GM06990 (cell line): ENCODE data around the gene IFRD1.

ENCODE experiments used
- DNase-seq: peaks from one replicate; pipeline ENCODE4 v3.0.0-alpha.2; 2011; ENCODE audit not compliant: insufficient read length; ENCODE audit errors: extremely low read depth
- H3K27me3 ChIP-seq: replicated peaks from 2 replicates; pipeline ENCODE4 v1.6.0; 2011; ENCODE audit warnings: low read length; ENCODE audit not compliant: control insufficient read depth, insufficient read depth
- H3K36me3 ChIP-seq: 2 replicates; pipeline ENCODE4 v1.5.1; 2011; ENCODE audit warnings: low read length; ENCODE audit not compliant: control insufficient read depth, insufficient read depth
- H3K4me3 ChIP-seq: replicated peaks from 2 replicates; pipeline ENCODE4 v1.5.1; 2011; ENCODE audit warnings: low read depth, mild to moderate bottlenecking, control low read depth, low read length
- TF ChIP-seq, protein P1 (sequence below): IDR thresholded peaks from 2 replicates; pipeline ENCODE4 v1.5.1; 2011; ENCODE audit warnings: low read length, control low read depth, mild to moderate bottlenecking, inconsistent platforms; ENCODE audit not compliant: insufficient read depth, poor library complexity, severe bottlenecking

The IFRD1 gene

DNA sequence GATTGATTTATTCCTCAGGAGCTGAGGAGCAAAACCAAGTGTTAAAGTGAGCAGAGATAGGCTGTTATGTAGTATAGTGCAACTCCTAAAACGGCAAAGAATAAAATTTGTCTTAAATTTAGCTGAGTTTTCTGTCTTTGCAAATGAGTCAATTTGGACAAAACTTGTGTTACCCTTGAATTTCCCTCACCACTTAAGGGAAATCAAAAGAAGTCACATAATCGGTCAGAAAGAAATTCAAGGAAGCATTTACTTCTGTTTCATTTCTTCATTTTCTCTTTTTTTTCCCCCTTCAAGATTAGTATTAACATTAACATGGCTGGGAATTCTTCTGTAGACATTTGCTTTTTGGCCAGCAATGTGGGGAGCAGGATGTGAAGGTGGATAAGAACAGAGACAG is 44.4 kb downstream of the IFRD1 start:
- H3K4me3 ChIP-seq, result no peak overlapping the region
- no peaks in the 10 kb centered on the region; the same call in 1 of the 2 replicates for H3K36me3 ChIP-seq
- TF ChIP-seq, protein P1, sequence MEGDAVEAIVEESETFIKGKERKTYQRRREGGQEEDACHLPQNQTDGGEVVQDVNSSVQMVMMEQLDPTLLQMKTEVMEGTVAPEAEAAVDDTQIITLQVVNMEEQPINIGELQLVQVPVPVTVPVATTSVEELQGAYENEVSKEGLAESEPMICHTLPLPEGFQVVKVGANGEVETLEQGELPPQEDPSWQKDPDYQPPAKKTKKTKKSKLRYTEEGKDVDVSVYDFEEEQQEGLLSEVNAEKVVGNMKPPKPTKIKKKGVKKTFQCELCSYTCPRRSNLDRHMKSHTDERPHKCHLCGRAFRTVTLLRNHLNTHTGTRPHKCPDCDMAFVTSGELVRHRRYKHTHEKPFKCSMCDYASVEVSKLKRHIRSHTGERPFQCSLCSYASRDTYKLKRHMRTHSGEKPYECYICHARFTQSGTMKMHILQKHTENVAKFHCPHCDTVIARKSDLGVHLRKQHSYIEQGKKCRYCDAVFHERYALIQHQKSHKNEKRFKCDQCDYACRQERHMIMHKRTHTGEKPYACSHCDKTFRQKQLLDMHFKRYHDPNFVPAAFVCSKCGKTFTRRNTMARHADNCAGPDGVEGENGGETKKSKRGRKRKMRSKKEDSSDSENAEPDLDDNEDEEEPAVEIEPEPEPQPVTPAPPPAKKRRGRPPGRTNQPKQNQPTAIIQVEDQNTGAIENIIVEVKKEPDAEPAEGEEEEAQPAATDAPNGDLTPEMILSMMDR, result no peak
- DNase-seq, result no peak
- H3K27me3 ChIP-seq, result no peaks in the 10 kb centered on the region

DNA sequence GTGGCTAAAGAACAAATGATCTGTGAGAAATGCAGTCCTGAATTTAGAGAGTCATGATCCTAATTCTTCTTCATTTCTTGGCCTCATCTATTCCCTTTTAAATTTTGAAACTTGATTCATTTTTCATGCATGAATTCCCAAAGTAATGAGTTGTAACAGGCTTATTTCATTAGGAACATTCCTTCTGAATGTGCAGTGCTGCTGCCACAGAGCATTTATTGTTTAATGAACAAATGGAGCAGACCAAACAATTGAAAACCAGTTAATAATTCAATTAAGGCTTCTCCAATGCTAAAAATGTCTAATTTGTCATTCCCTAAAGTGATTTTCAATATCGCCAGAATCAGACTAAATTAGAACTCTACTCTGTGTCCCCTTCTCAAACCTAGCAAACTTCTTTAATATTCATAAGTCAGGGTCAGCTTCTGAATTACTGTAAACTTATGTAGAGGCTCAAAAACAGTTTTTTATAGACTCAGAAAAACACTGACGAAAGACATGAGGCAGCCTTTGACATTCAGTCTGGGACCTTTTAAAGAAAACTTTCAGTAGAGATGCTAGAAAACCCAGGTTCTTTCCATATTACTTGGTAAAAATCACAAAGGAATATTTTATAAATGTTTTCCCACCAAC is 45.0 kb downstream of the IFRD1 start:
- no peaks in the 10 kb centered on the region; the same call in 1 of the 2 replicates for H3K36me3 ChIP-seq
- no peak overlapping the region for H3K4me3 ChIP-seq
- no peaks in the 10 kb centered on the region for H3K27me3 ChIP-seq
- TF ChIP-seq, protein P1, result no peak
- no peak for DNase-seq

DNA sequence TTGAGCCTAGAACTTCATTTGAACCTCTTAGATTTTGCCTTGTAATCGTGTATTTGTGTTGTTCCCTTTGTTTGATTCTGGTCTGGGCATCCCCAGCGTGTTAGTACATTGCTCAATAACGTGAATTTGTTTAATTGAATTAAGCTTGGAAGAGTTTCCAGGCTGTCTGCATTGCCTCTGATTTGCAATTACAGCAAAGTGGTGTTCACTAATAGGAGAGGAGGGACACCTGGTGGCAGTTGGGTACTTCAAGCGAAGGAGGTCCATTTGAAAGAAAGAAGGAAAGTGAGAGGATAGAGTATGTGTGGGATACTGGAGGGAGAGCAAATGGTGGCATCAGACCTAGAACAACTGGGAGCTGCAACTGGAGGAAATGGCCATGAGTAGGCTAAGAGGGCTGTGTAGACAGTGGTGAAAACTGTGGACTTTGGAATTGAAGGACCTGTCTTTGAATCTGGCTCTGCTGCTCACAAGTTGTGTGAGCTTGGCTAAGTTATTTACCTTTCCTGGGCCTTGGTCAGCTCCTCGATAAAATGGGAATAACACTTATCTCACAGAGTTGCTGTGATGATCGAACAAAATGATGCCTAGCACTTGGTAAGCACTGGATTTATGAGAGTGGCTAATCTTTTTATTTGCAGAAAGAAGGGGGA is 45.7 kb downstream of the IFRD1 start:
- Histone ChIP-seq H3K36me3 (no peaks in the 10 kb centered on the region), H3K4me3 (no peak overlapping the region), H3K27me3 (no peaks in the 10 kb centered on the region)
- TF ChIP-seq, protein P1, result peak; percentile 59
- DNase-seq, result no peak

DNA sequence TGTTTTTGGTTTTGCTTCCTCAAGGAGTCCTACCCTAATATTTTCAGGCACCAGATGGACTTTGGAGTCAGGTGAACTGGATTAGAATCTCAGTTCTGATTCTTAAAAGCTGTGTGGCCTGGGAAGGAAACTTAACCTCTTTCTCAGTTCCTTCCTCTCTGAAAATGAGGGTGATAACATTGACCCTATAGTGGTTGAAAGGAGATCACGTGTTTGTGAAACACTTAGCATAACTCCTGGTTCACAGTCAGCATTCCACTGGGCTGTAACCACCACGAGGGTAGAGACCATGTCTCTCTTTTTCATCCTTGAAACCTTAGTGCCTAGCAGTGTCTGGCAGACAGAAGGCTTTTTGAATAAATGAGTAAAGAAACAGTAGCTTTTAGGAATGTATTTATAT is 47.2 kb downstream of the IFRD1 start:
- DNase-seq, result no peak
- Histone ChIP-seq H3K27me3 (no peaks in the 10 kb centered on the region), H3K36me3 (no peaks in the 10 kb centered on the region), H3K4me3 (no peak overlapping the region)
- TF ChIP-seq, protein P1, result no peak

DNA sequence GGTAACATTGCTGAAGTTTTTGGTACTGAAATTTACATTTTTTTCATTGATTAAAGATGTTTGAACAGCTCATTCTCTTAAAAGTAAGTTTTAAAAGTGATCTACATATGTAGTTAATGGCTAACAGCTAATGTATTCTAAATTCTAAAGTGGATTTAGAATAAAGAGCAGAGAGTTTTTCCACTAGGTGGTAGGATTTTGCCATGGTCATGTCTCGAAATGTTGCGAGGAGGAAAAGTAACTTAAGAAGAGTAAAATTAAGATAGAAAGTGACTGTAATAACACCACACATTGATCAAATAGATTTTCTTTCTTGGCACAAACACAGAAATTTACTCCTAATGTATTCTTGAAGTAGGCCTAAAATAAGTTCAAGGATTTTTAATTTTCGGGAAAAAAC is 50.4 kb downstream of the IFRD1 start:
- DNase-seq, result no peak
- Histone ChIP-seq H3K36me3 (no peaks in the 10 kb centered on the region), H3K27me3 (no peaks in the 10 kb centered on the region), H3K4me3 (no peak overlapping the region)
- TF ChIP-seq, protein P1, result no peak
